ENCODE measurements around the gene ADGRL1. TPM values are rescaled to one million over a fixed set of nuclear protein-coding genes. Genes with fewer than 3 reads are reported as not detected.
"Not testable (repeated sequence)": the region's sequence is repeated elsewhere in the genome, so short reads cannot be mapped to it uniquely, and the experiment has no call there.

Gene ADGRL1
- 116 and 117 TPM in 2 replicates for total RNA-seq (2021)
- long read RNA-seq, partial matches to known transcripts: 1 of 31 reads
- long read RNA-seq, other reads (novel, unspliced or antisense): 30 of 31 reads

- peak within 1 kb of the TSS; percentile 31 for H3K14ac ChIP-seq (ENCODE audit: insufficient read depth, low read length)
- H2BK15ac ChIP-seq (ENCODE audit: low read depth, low read length); DNase-seq; H4K8ac ChIP-seq (replicated peaks; ENCODE audit: insufficient read length, low read depth, low read length); H2BK12ac ChIP-seq (ENCODE audit: insufficient read length, low read depth, low read length); H3K4ac ChIP-seq (ENCODE audit: low read depth, low read length); H3K9me3 ChIP-seq (ENCODE audit: control insufficient read depth, low read depth, low read length); H3K79me1 ChIP-seq (ENCODE audit: insufficient read depth, low read depth, low read length, poor library complexity, severe bottlenecking); H3K9me3 Mint-ChIP-seq; H2BK5ac ChIP-seq (ENCODE audit: insufficient read length, low read length); H3T11ph ChIP-seq (ENCODE audit: low read length); H3K56ac ChIP-seq (ENCODE audit: insufficient read length, low read depth, low read length); H4K20me1 ChIP-seq (ENCODE audit: control insufficient read depth, insufficient read depth, insufficient read length); H2BK20ac ChIP-seq (ENCODE audit: low read depth, low read length, poor library complexity, severe bottlenecking); H3K23ac ChIP-seq (ENCODE audit: insufficient read length, low read depth, low read length); H4K91ac ChIP-seq (ENCODE audit: insufficient read length, low read depth, low read length); H2AK5ac ChIP-seq (ENCODE audit: insufficient read length, low read length); H3K4me1 ChIP-seq (ENCODE audit: insufficient read depth, low read length); H4K5ac ChIP-seq (ENCODE audit: insufficient read length, low read depth, low read length); H3K27me3 Mint-ChIP-seq (ENCODE audit: low read depth); H3K18ac ChIP-seq (ENCODE audit: insufficient read length, low read depth, low read length); H2BK120ac ChIP-seq (ENCODE audit: low read depth, low read length, poor library complexity, severe bottlenecking); H3K27me3 ChIP-seq (ENCODE audit: insufficient read depth, low read length); H2AFZ ChIP-seq (ENCODE audit: low read length); H3K9ac ChIP-seq (ENCODE audit: extremely low read depth, insufficient read length, low read length): not testable (repeated sequence)
- H3K23me2 ChIP-seq (ENCODE audit: insufficient read length, low read depth, low read length, poor library complexity, severe bottlenecking): peaks cover 10% of the 10 kb centered on the region
- peak within 1 kb of the TSS; percentile 42 for H3K27ac ChIP-seq (ENCODE audit: insufficient read length, low read depth, low read length)
- Mint-ChIP-seq H3K4me1 (peaks cover 37 to 51% of the 10 kb centered on the region in 2 experiments), H3K36me3 (ENCODE audit: insufficient read depth in 1 of 3, low read depth in 3 of 3) (peaks cover 0 to 14% (median 9%) of the 10 kb centered on the region in 3 experiments; a peak in 3 of 7 replicates), H3K4me3 (peak within 1 kb of the TSS; percentile 85 to 95), H3K27ac (peak within 1 kb of the TSS; percentile 98 to 99 (median 99))
- peak within 1 kb of the TSS; percentile 40 for H3K4me2 ChIP-seq (ENCODE audit: insufficient read depth, insufficient read length, low read length)
- WGBS (ENCODE audit: extremely low coverage, insufficient read length, low lambda C conversion rate): no CpG with 5 or more reads among the region's 96 CpGs
- H3K79me2 ChIP-seq (ENCODE audit: insufficient read depth, low read length): peaks cover 34% of the 10 kb centered on the region; the same call in 1 of the 2 replicates
These were observed at the start of gene ADGRL1 for GRCh38 chr19:14205452-14206287. Gene ADGRL1 (minus strand): TSS chr19:14206169. CDS start chr19:14183602, 22,567 bp downstream.

GRCh38 chr19:14255316-14255715 is 49.3 kb upstream of the ADGRL1 start:
- H3K27ac Mint-ChIP-seq; H2AFZ ChIP-seq (ENCODE audit: low read length); H3K9ac ChIP-seq (ENCODE audit: extremely low read depth, insufficient read length, low read length); H2BK20ac ChIP-seq (ENCODE audit: low read depth, low read length, poor library complexity, severe bottlenecking); H4K91ac ChIP-seq (ENCODE audit: insufficient read length, low read depth, low read length); H2BK5ac ChIP-seq (ENCODE audit: insufficient read length, low read length); H2BK12ac ChIP-seq (ENCODE audit: insufficient read length, low read depth, low read length); H3K23ac ChIP-seq (ENCODE audit: insufficient read length, low read depth, low read length); H3K23me2 ChIP-seq (ENCODE audit: insufficient read length, low read depth, low read length, poor library complexity, severe bottlenecking); H3K14ac ChIP-seq (ENCODE audit: insufficient read depth, low read length); H4K20me1 ChIP-seq (ENCODE audit: control insufficient read depth, insufficient read depth, insufficient read length); H3K36me3 Mint-ChIP-seq (ENCODE audit: insufficient read depth in 1 of 3, low read depth in 3 of 3); H2BK15ac ChIP-seq (ENCODE audit: low read depth, low read length); H2AK5ac ChIP-seq (ENCODE audit: insufficient read length, low read length); H3K27me3 ChIP-seq (ENCODE audit: insufficient read depth, low read length); H3K79me1 ChIP-seq (ENCODE audit: insufficient read depth, low read depth, low read length, poor library complexity, severe bottlenecking); H3K4me1 ChIP-seq (ENCODE audit: insufficient read depth, low read length); H3K9me3 ChIP-seq (ENCODE audit: control insufficient read depth, low read depth, low read length); H3K79me2 ChIP-seq (ENCODE audit: insufficient read depth, low read length); H4K8ac ChIP-seq (replicated peaks; ENCODE audit: insufficient read length, low read depth, low read length); H3K4ac ChIP-seq (ENCODE audit: low read depth, low read length); H3K18ac ChIP-seq (ENCODE audit: insufficient read length, low read depth, low read length); H3K4me2 ChIP-seq (ENCODE audit: insufficient read depth, insufficient read length, low read length); H3K4me3 Mint-ChIP-seq; H3K9me3 Mint-ChIP-seq; H3T11ph ChIP-seq (ENCODE audit: low read length); H3K56ac ChIP-seq (ENCODE audit: insufficient read length, low read depth, low read length); DNase-seq; H3K27ac ChIP-seq (ENCODE audit: insufficient read length, low read depth, low read length); H2BK120ac ChIP-seq (ENCODE audit: low read depth, low read length, poor library complexity, severe bottlenecking); H4K5ac ChIP-seq (ENCODE audit: insufficient read length, low read depth, low read length): not testable (repeated sequence)
- peaks cover 21 to 31% of the 10 kb centered on the region in 2 experiments for H3K4me1 Mint-ChIP-seq
- no CpG with 5 or more reads among the region's 1 CpG for WGBS (ENCODE audit: extremely low coverage, insufficient read length, low lambda C conversion rate)
- H3K27me3 Mint-ChIP-seq (ENCODE audit: low read depth): peaks cover 15% of the 10 kb centered on the region

All from H9 (cell line).